ENCODE measurements around the gene HLA-DOB. TPM values are rescaled to one million over a fixed set of nuclear protein-coding genes. Genes with fewer than 3 reads are reported as not detected.

The HLA-DOB gene
- total and polyA plus RNA-seq, 2 of the 13 experiments (the other 11 are each of a cell fraction or from before 2014, with no cell fraction given) = not detected

DNA sequence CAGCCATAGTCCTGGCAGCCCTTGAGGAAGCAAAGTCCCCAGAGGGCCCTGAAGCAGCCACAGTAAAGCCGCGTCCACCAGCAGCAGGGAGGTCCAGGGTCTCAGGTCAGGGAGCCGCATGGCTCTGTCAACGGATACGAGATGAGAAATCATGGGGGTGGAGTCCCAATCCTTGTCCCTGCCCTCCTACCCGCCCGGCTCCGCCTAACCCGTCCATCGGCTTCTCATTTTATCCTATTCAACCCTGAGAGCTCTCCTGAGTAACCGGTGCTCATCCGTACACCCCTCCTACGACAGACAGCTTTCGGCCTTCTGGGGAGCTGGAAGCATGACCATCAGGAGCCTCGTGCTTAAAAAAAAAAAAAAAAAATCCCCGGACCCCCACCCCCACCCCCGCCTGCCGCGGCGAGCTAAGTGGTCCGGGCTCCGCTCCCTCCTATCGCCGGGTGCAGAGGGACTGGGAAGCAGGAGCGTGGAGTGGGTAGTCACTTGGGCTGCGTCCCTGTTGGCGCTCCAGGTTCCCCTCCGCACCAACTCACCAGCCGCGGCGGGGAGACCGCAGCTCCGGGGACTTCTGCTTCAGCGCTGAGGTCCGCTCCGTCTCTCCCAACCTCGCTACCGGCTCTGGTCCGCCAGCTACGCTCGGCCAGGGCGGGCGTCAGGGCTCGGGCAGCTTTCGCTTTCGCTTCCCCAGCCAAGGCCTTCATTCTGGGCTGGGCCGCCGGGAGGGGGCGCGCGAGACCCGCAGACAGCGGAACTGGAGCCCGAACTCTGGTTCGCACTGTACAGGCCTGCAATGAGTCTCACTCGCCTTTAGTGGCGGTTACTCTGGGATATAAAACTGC is 21.5 kb upstream of the HLA-DOB start, which contains the start of gene TAP2 (continued):
- TF ChIP-seq AHDC1 (CRISPR knock-in tag; IDR thresholded peaks at IDR 0.05; ENCODE audit: borderline replicate concordance) = no peak
- TF ChIP-seq ZNF816 (CRISPR knock-in tag; IDR thresholded peaks at IDR 0.05; ENCODE audit: borderline replicate concordance) = no peak
- TF ChIP-seq, protein P1, sequence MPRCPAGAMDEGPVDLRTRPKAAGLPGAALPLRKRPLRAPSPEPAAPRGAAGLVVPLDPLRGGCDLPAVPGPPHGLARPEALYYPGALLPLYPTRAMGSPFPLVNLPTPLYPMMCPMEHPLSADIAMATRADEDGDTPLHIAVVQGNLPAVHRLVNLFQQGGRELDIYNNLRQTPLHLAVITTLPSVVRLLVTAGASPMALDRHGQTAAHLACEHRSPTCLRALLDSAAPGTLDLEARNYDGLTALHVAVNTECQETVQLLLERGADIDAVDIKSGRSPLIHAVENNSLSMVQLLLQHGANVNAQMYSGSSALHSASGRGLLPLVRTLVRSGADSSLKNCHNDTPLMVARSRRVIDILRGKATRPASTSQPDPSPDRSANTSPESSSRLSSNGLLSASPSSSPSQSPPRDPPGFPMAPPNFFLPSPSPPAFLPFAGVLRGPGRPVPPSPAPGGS (CRISPR knock-in tag; IDR thresholded peaks at IDR 0.05) = 0 out of 2 replicates have a peak, but pooled peaks have one; percentile 7
- TF ChIP-seq GATAD2A (CRISPR knock-in tag; IDR thresholded peaks at IDR 0.05) = peak; percentile 52; the same call in 1 of the 2 replicates
- TF ChIP-seq TBX2 (CRISPR knock-in tag; IDR thresholded peaks at IDR 0.05; ENCODE audit: borderline replicate concordance) = peak; percentile 49; the same call in 1 of the 2 replicates
- peak; percentile 23 for TF ChIP-seq ZSCAN9 (CRISPR knock-in tag; IDR thresholded peaks at IDR 0.05; ENCODE audit: borderline replicate concordance)
- TF ChIP-seq SUZ12 (IDR thresholded peaks at IDR 0.05; ENCODE audit: low read depth, low read length) = no peak
- peak; percentile 66 for TF ChIP-seq NKX3-1 (CRISPR knock-in tag; IDR thresholded peaks at IDR 0.05)
- TF ChIP-seq ARNT2 (CRISPR knock-in tag; IDR thresholded peaks at IDR 0.05; ENCODE audit: low read depth) = 0 out of 2 replicates have a peak, but pooled peaks have one; percentile 12
- TF ChIP-seq IKZF4 (CRISPR knock-in tag; IDR thresholded peaks at IDR 0.05; ENCODE audit: borderline replicate concordance, low read depth, not compliant biosample characterization) = peak; percentile 27
- TF ChIP-seq BORCS8-MEF2B (CRISPR knock-in tag; IDR thresholded peaks at IDR 0.05) = peak; percentile 79; the same call in 1 of the 2 replicates
- TF ChIP-seq, protein P2, sequence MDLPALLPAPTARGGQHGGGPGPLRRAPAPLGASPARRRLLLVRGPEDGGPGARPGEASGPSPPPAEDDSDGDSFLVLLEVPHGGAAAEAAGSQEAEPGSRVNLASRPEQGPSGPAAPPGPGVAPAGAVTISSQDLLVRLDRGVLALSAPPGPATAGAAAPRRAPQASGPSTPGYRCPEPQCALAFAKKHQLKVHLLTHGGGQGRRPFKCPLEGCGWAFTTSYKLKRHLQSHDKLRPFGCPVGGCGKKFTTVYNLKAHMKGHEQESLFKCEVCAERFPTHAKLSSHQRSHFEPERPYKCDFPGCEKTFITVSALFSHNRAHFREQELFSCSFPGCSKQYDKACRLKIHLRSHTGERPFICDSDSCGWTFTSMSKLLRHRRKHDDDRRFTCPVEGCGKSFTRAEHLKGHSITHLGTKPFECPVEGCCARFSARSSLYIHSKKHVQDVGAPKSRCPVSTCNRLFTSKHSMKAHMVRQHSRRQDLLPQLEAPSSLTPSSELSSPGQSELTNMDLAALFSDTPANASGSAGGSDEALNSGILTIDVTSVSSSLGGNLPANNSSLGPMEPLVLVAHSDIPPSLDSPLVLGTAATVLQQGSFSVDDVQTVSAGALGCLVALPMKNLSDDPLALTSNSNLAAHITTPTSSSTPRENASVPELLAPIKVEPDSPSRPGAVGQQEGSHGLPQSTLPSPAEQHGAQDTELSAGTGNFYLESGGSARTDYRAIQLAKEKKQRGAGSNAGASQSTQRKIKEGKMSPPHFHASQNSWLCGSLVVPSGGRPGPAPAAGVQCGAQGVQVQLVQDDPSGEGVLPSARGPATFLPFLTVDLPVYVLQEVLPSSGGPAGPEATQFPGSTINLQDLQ (CRISPR knock-in tag; IDR thresholded peaks at IDR 0.05) = 0 out of 2 replicates have a peak, but pooled peaks have one; percentile 23
- TF ChIP-seq, protein P3, sequence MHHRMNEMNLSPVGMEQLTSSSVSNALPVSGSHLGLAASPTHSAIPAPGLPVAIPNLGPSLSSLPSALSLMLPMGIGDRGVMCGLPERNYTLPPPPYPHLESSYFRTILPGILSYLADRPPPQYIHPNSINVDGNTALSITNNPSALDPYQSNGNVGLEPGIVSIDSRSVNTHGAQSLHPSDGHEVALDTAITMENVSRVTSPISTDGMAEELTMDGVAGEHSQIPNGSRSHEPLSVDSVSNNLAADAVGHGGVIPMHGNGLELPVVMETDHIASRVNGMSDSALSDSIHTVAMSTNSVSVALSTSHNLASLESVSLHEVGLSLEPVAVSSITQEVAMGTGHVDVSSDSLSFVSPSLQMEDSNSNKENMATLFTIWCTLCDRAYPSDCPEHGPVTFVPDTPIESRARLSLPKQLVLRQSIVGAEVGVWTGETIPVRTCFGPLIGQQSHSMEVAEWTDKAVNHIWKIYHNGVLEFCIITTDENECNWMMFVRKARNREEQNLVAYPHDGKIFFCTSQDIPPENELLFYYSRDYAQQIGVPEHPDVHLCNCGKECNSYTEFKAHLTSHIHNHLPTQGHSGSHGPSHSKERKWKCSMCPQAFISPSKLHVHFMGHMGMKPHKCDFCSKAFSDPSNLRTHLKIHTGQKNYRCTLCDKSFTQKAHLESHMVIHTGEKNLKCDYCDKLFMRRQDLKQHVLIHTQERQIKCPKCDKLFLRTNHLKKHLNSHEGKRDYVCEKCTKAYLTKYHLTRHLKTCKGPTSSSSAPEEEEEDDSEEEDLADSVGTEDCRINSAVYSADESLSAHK (CRISPR knock-in tag; IDR thresholded peaks at IDR 0.05; ENCODE audit: borderline replicate concordance) = 0 out of 2 replicates have a peak, but pooled peaks have one; percentile 69
- TF ChIP-seq NFKBIZ (CRISPR knock-in tag; IDR thresholded peaks at IDR 0.05) = peak; percentile 90; the same call in 1 of the 2 replicates
- peak; percentile 88 for TF ChIP-seq MXD1 (CRISPR knock-in tag; IDR thresholded peaks at IDR 0.05)

Data from HepG2 (cell line).